ENCODE results near the gene FSTL1.

Gene FSTL1

GRCh38 chr3:120445654-120446053 is 5.1 kb downstream of the FSTL1 start:
- no peak for TF ChIP-seq CTCF (conservative IDR thresholded peaks at IDR 0.05)
- H3K27ac ChIP-seq: peak overlapping the region; percentile 96

- TF ChIP-seq CTCF (conservative IDR thresholded peaks at IDR 0.05): no peak
- H3K27ac ChIP-seq: peak overlapping the region; percentile 96
Measured at GRCh38 chr3:120443626-120444123, 7.1 kb downstream of the FSTL1 start.

- peak overlapping the region; percentile 96 for H3K27ac ChIP-seq
- TF ChIP-seq CTCF (conservative IDR thresholded peaks at IDR 0.05): peak; percentile 39; the same call in 1 of the 2 replicates
Measured at GRCh38 chr3:120442975-120443517, 7.7 kb downstream of the FSTL1 start.

- H3K27ac ChIP-seq: peak overlapping the region; percentile 96
- no peak for TF ChIP-seq CTCF (conservative IDR thresholded peaks at IDR 0.05)
Measured at GRCh38 chr3:120441776-120442175, 9.0 kb downstream of the FSTL1 start.

- no peak for TF ChIP-seq CTCF (conservative IDR thresholded peaks at IDR 0.05)
- H3K27ac ChIP-seq: peak overlapping the region; percentile 96
Measured at GRCh38 chr3:120440762-120441161, 10.0 kb downstream of the FSTL1 start.

GRCh38 chr3:120440001-120440703 is 10.6 kb downstream of the FSTL1 start:
- TF ChIP-seq CTCF (conservative IDR thresholded peaks at IDR 0.05): no peak
- peak overlapping the region; percentile 96 for H3K27ac ChIP-seq

GRCh38 chr3:120438665-120439370 is 12.0 kb downstream of the FSTL1 start:
- no peak for TF ChIP-seq CTCF (conservative IDR thresholded peaks at IDR 0.05)
- H3K27ac ChIP-seq: peak overlapping the region; percentile 96
